ENCODE measurements around the gene CD34. TPM values are rescaled to one million over a fixed set of nuclear protein-coding genes. Genes with fewer than 3 reads are reported as not detected.
"Not testable (repeated sequence)": the region's sequence is repeated elsewhere in the genome, so short reads cannot be mapped to it uniquely, and the experiment has no call there.

Gene CD34
- polyA plus RNA-seq, 3 donors = 103 to 118 (median 116) TPM

- DNase-seq (ENCODE audit: low read depth in 3 of 3, low spot score in 2 of 3) = no peak
Observed at GRCh38 chr1:207933205-207933800, 22.4 kb upstream of the CD34 start.

GRCh38 chr1:207926984-207927383 lies 16.1 kb upstream of the CD34 start:
- no peak for DNase-seq (ENCODE audit: low read depth in 3 of 3, low spot score in 2 of 3)

GRCh38 chr1:207925969-207926368 lies 15.0 kb upstream of the CD34 start:
- DNase-seq (ENCODE audit: low read depth in 3 of 3, low spot score in 2 of 3) = not testable (repeated sequence)

- DNase-seq (ENCODE audit: low read depth in 3 of 3, low spot score in 2 of 3) = no peak
Observed at GRCh38 chr1:207925210-207925609, 14.3 kb upstream of the CD34 start.

- no peak for DNase-seq (ENCODE audit: low read depth in 3 of 3, low spot score in 2 of 3)
Observed at GRCh38 chr1:207923561-207923960, 12.6 kb upstream of the CD34 start.

- no peak for DNase-seq (ENCODE audit: low read depth in 3 of 3, low spot score in 2 of 3)
Observed at GRCh38 chr1:207923121-207923520, 12.2 kb upstream of the CD34 start.

GRCh38 chr1:207922554-207922953 lies 11.6 kb upstream of the CD34 start:
- DNase-seq (ENCODE audit: low read depth in 3 of 3, low spot score in 2 of 3) = no peak

- DNase-seq (ENCODE audit: low read depth in 3 of 3, low spot score in 2 of 3) = no peak
Observed at GRCh38 chr1:207921321-207921720, 10.4 kb upstream of the CD34 start.

- DNase-seq (ENCODE audit: low read depth in 3 of 3, low spot score in 2 of 3) = no peak
Observed at GRCh38 chr1:207920444-207921021, 9.6 kb upstream of the CD34 start.

GRCh38 chr1:207919523-207920170 lies 8.7 kb upstream of the CD34 start:
- DNase-seq (ENCODE audit: low read depth in 3 of 3, low spot score in 2 of 3) = no peak

GRCh38 chr1:207918581-207918980 lies 7.7 kb upstream of the CD34 start:
- DNase-seq (ENCODE audit: low read depth in 3 of 3, low spot score in 2 of 3) = no peak

- no peak for DNase-seq (ENCODE audit: low read depth in 3 of 3, low spot score in 2 of 3)
Observed at GRCh38 chr1:207918011-207918410, 7.1 kb upstream of the CD34 start.

- no peak for DNase-seq (ENCODE audit: low read depth in 3 of 3, low spot score in 2 of 3)
Observed at GRCh38 chr1:207917080-207917479, 6.2 kb upstream of the CD34 start.

- no peak for DNase-seq (ENCODE audit: low read depth in 3 of 3, low spot score in 2 of 3)
Observed at GRCh38 chr1:207913951-207914350, 3.0 kb upstream of the CD34 start.

- no peak for DNase-seq (ENCODE audit: low read depth in 3 of 3, low spot score in 2 of 3)
Observed at GRCh38 chr1:207911856-207912760, 1.2 kb upstream of the CD34 start.

GRCh38 chr1:207909687-207910086 lies 1.2 kb downstream of the CD34 start:
- DNase-seq (ENCODE audit: low read depth in 3 of 3, low spot score in 2 of 3) = no peak

GRCh38 chr1:207908107-207908734 lies 2.7 kb downstream of the CD34 start:
- no peak for DNase-seq (ENCODE audit: low read depth in 3 of 3, low spot score in 2 of 3)

GRCh38 chr1:207904391-207904790 lies 6.5 kb downstream of the CD34 start:
- no peak for DNase-seq (ENCODE audit: low read depth in 3 of 3, low spot score in 2 of 3)

- DNase-seq (ENCODE audit: low read depth in 3 of 3, low spot score in 2 of 3) = no peak
Observed at GRCh38 chr1:207903767-207904166, 7.2 kb downstream of the CD34 start.

- DNase-seq (ENCODE audit: low read depth in 3 of 3, low spot score in 2 of 3) = no peak
Observed at GRCh38 chr1:207903053-207903452, 7.9 kb downstream of the CD34 start.

GRCh38 chr1:207902566-207902965 lies 8.4 kb downstream of the CD34 start:
- DNase-seq (ENCODE audit: low read depth in 3 of 3, low spot score in 2 of 3) = no peak

Data from right renal cortex interstitium (tissue), 3 donors.